HepG2 (cell line): ENCODE measurements around the gene HERC5. TPM values are rescaled to one million over a fixed set of nuclear protein-coding genes. Genes with fewer than 3 reads are reported as not detected.

Source experiments
- ATAC-seq: fragments of 200-7000 bp; cut with Tn5 transposase; 3 replicates; pipeline ENCODE4 v1.9.1; 2020; ENCODE audit warnings: mild to moderate bottlenecking, moderate library complexity
- BruUV-seq: library from RNA; stranded (reverse); fragments of 400-500 nt; replicated peaks from 2 replicates; lab custom pipeline; 2021; lab: Mats Ljungman, UMichigan
- CTCF ChIA-PET: fragments of 300-600 bp; formaldehyde crosslinking; extraction: SDS; loops from one replicate; lab custom pipeline; 2021; ENCODE audit warnings: low total read pairs, inconsistent platforms, low intra/inter-chr PET ratio; lab: Yijun Ruan, JAX
- POLR2A ChIA-PET: fragments of 350-600 bp; sonication (Branson Sonifier 250); formaldehyde crosslinking; loops from one replicate; lab custom pipeline; 2020; ENCODE audit warnings: antibody characterized with exemption, inconsistent platforms; lab: Yijun Ruan, JAX
- DNase-seq: peaks from one replicate; pipeline ENCODE4 v3.0.0-alpha.2; 2015; ENCODE audit warnings: low spot score
- FAIRE-seq: peaks from 3 replicates; lab custom pipeline; 2011; peaks lifted over from hg19 to GRCh38; lab: Jason Lieb, UNC
- H2AFZ ChIP-seq: one replicate; pipeline ENCODE4 v1.6.1; 2011; ENCODE audit warnings: low read length, inconsistent platforms
- H3K27ac ChIP-seq: fragments of 300-600 bp; 3 replicates; pipeline ENCODE4 v1.8.0; 2011; ENCODE audit warnings: mixed run types, mild to moderate bottlenecking, mixed read lengths, low read length, inconsistent platforms; ENCODE audit not compliant: insufficient read depth; ENCODE audit errors: extremely low read length
- H3K27me3 ChIP-seq, 2 experiments: fragments of 200-600 bp in 1 of 2; 2 replicates in 1 of 2; 3 replicates in 1 of 2; pipeline versions ENCODE4 v1.6.0 to v1.8.0; 2011; ENCODE audit warnings: low read length in 2 of 2, mild to moderate bottlenecking in 2 of 2, moderate library complexity in 2 of 2, inconsistent platforms in 1 of 2; ENCODE audit not compliant: insufficient read depth in 2 of 2, control insufficient read depth in 1 of 2
- H3K36me3 ChIP-seq, 2 experiments: fragments of 200-600 bp in 1 of 2; replicated peaks in 1 of 2; 2 replicates in 1 of 2; 3 replicates in 1 of 2; pipeline versions ENCODE4 v1.5.1 to v1.8.0; 2011; ENCODE audit warnings: low read length in 2 of 2, inconsistent platforms in 1 of 2; ENCODE audit not compliant: insufficient read depth in 2 of 2, control insufficient read depth in 1 of 2
- H3K4me1 ChIP-seq: 2 replicates; pipeline ENCODE4 v1.5.1; 2012; ENCODE audit warnings: low read length, inconsistent platforms; ENCODE audit not compliant: insufficient read depth
- H3K4me2 ChIP-seq: 2 replicates; pipeline ENCODE4 v1.6.0; 2011; ENCODE audit warnings: low read depth, low read length, inconsistent platforms
- H3K4me3 ChIP-seq, 3 experiments: fragments of 200-600 bp in 1 of 3; sonication (generic), shearing (Covaris generic) in 1 of 3; replicated peaks in 1 of 3; 2 replicates each; pipeline ENCODE4 v1.5.1; 2011 to 2016; ENCODE audit warnings: low read length in 3 of 3, inconsistent platforms in 2 of 3, low read depth in 2 of 3, mild to moderate bottlenecking in 2 of 3, control low read depth in 1 of 3, mixed read lengths in 1 of 3; ENCODE audit not compliant: insufficient read depth in 1 of 3
- H3K79me2 ChIP-seq: one replicate; pipeline ENCODE4 v1.6.1; 2011; ENCODE audit warnings: low read length, inconsistent platforms; ENCODE audit not compliant: insufficient read depth
- H3K9ac ChIP-seq: 2 replicates; pipeline ENCODE4 v1.6.0; 2011; ENCODE audit warnings: mild to moderate bottlenecking, low read depth, low read length, inconsistent platforms; ENCODE audit not compliant: insufficient read depth
- H3K9me3 ChIP-seq: 2 replicates; pipeline ENCODE4 v1.5.1; 2012; ENCODE audit warnings: mild to moderate bottlenecking, low read length
- H4K20me1 ChIP-seq: 2 replicates; pipeline ENCODE4 v1.6.0; 2011; ENCODE audit warnings: inconsistent platforms, mild to moderate bottlenecking, low read length, moderate library complexity; ENCODE audit not compliant: insufficient read depth
- BHLHE40 ChIP-seq: IDR thresholded peaks from 2 replicates; pipeline ENCODE4 v1.6.1; 2011; ENCODE audit warnings: low read length, improper control_type of control experiment
- FOXJ3 ChIP-seq: sonication (generic); formaldehyde crosslinking; IDR thresholded peaks from 2 replicates; pipeline ENCODE4 v1.4.0; 2020; ENCODE audit warnings: missing genetic modification reagents, mild to moderate bottlenecking, borderline replicate concordance
- GTF2F1 ChIP-seq: fragments of 150-350 bp; IDR thresholded peaks from 2 replicates; pipeline ENCODE4 v1.6.1; 2014; ENCODE audit warnings: low read length
- HCFC1 ChIP-seq: fragments of 150-350 bp; IDR thresholded peaks from 2 replicates; pipeline ENCODE4 v1.6.1; 2014; ENCODE audit warnings: low read depth, low read length
- MLX ChIP-seq: IDR thresholded peaks from 2 replicates; pipeline ENCODE4 v1.6.1; 2016
- PCBP1 ChIP-seq: fragments of 200-400 bp; formaldehyde crosslinking; IDR thresholded peaks from 2 replicates; pipeline ENCODE4 v1.6.1; 2017; ENCODE audit warnings: mild to moderate bottlenecking, low read depth, low read length, borderline replicate concordance
- REXO4 ChIP-seq: sonication (generic); formaldehyde crosslinking; IDR thresholded peaks from 2 replicates; pipeline ENCODE4 v1.8.0; 2022; ENCODE audit warnings: missing genetic modification reagents, mild to moderate bottlenecking, borderline replicate concordance
- SMAD1 ChIP-seq: sonication (generic); formaldehyde crosslinking; IDR thresholded peaks from 2 replicates; pipeline ENCODE4 v1.4.0; 2020; ENCODE audit warnings: missing genetic modification reagents, low read depth, mild to moderate bottlenecking, borderline replicate concordance
- SMYD3 ChIP-seq: sonication (generic); formaldehyde crosslinking; IDR thresholded peaks from 2 replicates; pipeline ENCODE4 v1.8.1; 2023; ENCODE audit warnings: mild to moderate bottlenecking, missing genetic modification reagents
- ZNF430 ChIP-seq: sonication (generic); formaldehyde crosslinking; IDR thresholded peaks from 2 replicates; pipeline ENCODE4 v1.9.0; 2021; ENCODE audit warnings: mild to moderate bottlenecking, missing genetic modification reagents
- ZNF484 ChIP-seq: sonication (generic); formaldehyde crosslinking; IDR thresholded peaks from 2 replicates; pipeline ENCODE4 v1.5.1; 2020; ENCODE audit warnings: mild to moderate bottlenecking, low read depth, missing genetic modification reagents, borderline replicate concordance
- ZNF589 ChIP-seq: sonication (generic); formaldehyde crosslinking; conservative IDR thresholded peaks from 2 replicates; pipeline ENCODE4 v1.8.0; 2022; ENCODE audit warnings: mild to moderate bottlenecking, moderate library complexity, missing genetic modification reagents
- ZNF75D ChIP-seq: sonication (generic); formaldehyde crosslinking; IDR thresholded peaks from 2 replicates; pipeline ENCODE4 v1.8.1; 2023; ENCODE audit warnings: missing genetic modification reagents, mild to moderate bottlenecking, borderline replicate concordance
- ZNF768 ChIP-seq: sonication (generic); formaldehyde crosslinking; IDR thresholded peaks from 2 replicates; pipeline ENCODE4 v1.4.0; 2020; ENCODE audit warnings: missing genetic modification reagents
- WGBS: methylation state at CpG from one replicate; pipeline ENCODE4 v1.1.6; 2017; ENCODE audit warnings: low lambda C conversion rate; 5-methylcytosine and 5-hydroxymethylcytosine counted together
- in situ Hi-C: cut with HindIII; loops from 2 replicates; pipeline ENCODE4 v1.10.0; 2017; ENCODE audit warnings: low pct_unique_long_range_greater_than_20kb; ENCODE audit not compliant: extremely low pct_ligation_motif_present
- intact Hi-C: fragments of 100-400 bp; cut with micrococcal nuclease; formaldehyde crosslinking; loops from one replicate; pipeline ENCODE4 v1.10.0; 2022; ENCODE audit not compliant: unreplicated experiment
- polyA plus RNA-seq, 8 experiments: library from polyadenylated mRNA; depleted of rRNA in 3 of 8; stranded (reverse) in 7 of 8; unstranded in 1 of 8; fragments of >200 nt; fragmentation: Illumina TruSeq in 4 of 8; extraction: Trizol in 4 of 8; gene quantifications; 2 replicates each; pipeline versions ENCODE4 v1.2.1 to v1.2.3, GENCODE V29; 2011 to 2016; ENCODE audit warnings: low read depth in 4 of 8, missing spikeins in 1 of 8, mixed read lengths in 1 of 8; ENCODE audit not compliant: insufficient read depth in 1 of 8
- total RNA-seq, 5 experiments: library from RNA; depleted of rRNA; stranded (reverse); fragments of >200 nt; fragmentation: Illumina TruSeq; extraction: Trizol; gene quantifications; 2 replicates each; pipeline ENCODE4 v1.2.3, GENCODE V29; 2016; ENCODE audit warnings: low read depth in 1 of 5
- TF ChIP-seq, protein P1 (sequence below): sonication (generic); formaldehyde crosslinking; IDR thresholded peaks from 2 replicates; pipeline ENCODE4 v1.5.0; 2020; ENCODE audit warnings: missing genetic modification reagents
- TF ChIP-seq, protein P2 (sequence below): IDR thresholded peaks from 2 replicates; pipeline ENCODE4 v1.6.1; 2016

The HERC5 gene
- total and polyA plus RNA-seq, 2 of the 13 experiments (the other 11 are each of a cell fraction or from before 2014, with no cell fraction given): 0.13 to 0.33 TPM

GRCh38 chr4:88503344-88503743 is 46.4 kb downstream of the HERC5 start:
- no peak for ATAC-seq
- Histone ChIP-seq H3K4me2 (no peak overlapping the region), H3K9me3 (no peaks in the 10 kb centered on the region), H3K9ac (no peak overlapping the region), H2AFZ (no peak overlapping the region), H3K27me3 (peaks cover 0 to 10% of the 10 kb centered on the region in 2 experiments; a peak in 2 of 5 replicates), H3K4me3 (no peak overlapping the region), H3K36me3 (no peaks in the 10 kb centered on the region), H3K4me1 (no peaks in the 10 kb centered on the region), H3K79me2 (no peaks in the 10 kb centered on the region)
- no peak for DNase-seq
- CTCF ChIA-PET: no interaction called here
- POLR2A ChIA-PET: no interaction called here
- no peak for TF ChIP-seq ZNF75D (CRISPR knock-in tag)
- no peak for TF ChIP-seq PCBP1
- TF ChIP-seq SMYD3 (CRISPR knock-in tag): no peak
- no peak for TF ChIP-seq FOXJ3 (CRISPR knock-in tag)
- TF ChIP-seq HCFC1: no peak
- TF ChIP-seq, protein P1, sequence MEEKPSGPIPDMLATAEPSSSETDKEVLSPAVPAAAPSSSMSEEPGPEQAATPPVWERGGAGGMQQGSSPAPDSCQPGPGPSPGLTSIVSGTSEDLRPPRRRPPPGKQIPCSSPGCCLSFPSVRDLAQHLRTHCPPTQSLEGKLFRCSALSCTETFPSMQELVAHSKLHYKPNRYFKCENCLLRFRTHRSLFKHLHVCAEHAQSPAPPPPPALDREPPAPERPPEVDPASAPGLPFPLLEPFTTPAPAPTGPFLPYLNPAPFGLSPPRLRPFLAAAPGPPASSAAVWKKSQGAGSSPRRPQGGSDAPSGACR: no peak
- no peak for TF ChIP-seq ZNF589
- TF ChIP-seq, protein P2, sequence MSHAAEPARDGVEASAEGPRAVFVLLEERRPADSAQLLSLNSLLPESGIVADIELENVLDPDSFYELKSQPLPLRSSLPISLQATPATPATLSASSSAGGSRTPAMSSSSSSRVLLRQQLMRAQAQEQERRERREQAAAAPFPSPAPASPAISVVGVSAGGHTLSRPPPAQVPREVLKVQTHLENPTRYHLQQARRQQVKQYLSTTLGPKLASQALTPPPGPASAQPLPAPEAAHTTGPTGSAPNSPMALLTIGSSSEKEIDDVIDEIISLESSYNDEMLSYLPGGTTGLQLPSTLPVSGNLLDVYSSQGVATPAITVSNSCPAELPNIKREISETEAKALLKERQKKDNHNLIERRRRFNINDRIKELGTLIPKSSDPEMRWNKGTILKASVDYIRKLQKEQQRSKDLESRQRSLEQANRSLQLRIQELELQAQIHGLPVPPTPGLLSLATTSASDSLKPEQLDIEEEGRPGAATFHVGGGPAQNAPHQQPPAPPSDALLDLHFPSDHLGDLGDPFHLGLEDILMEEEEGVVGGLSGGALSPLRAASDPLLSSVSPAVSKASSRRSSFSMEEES (CRISPR knock-in tag): no peak
- no peak for TF ChIP-seq ZNF484 (CRISPR knock-in tag)
- no peak for TF ChIP-seq MLX (CRISPR knock-in tag)
- TF ChIP-seq BHLHE40: no peak
- no peak for TF ChIP-seq GTF2F1
- TF ChIP-seq ZNF430 (CRISPR knock-in tag): no peak
- no peak for TF ChIP-seq SMAD1 (CRISPR knock-in tag)
- no peak for TF ChIP-seq REXO4 (CRISPR knock-in tag)
- TF ChIP-seq ZNF768 (CRISPR knock-in tag): no peak
- TF ChIP-seq, all 625 proteins: peak for 0
- Histone ChIP-seq H4K20me1 (no peaks in the 10 kb centered on the region), H3K27ac (no peak overlapping the region)
- no TSS peak for BruUV-seq
- FAIRE-seq: no peak
- in situ Hi-C loops (no loop called here), intact Hi-C loops (no loop called here)
- WGBS: 3% methylated on average over 2 of the region's 2 CpGs
